Dendritic cell treated with granulocyte-macrophage colony-stimulating factor and Interleukin-4, amounts not matched to agents 40 ng/mL and 50 ng/mL, for 4 days (primary cell): ENCODE results near the gene CYP3A5.

Experiments
- H3K27ac Mint-ChIP-seq: one replicate; pipeline ENCODE4 v1.8.0; 2022; ENCODE audit warnings: mild to moderate bottlenecking, mixed read lengths
- H3K27me3 Mint-ChIP-seq: one replicate; pipeline ENCODE4 v1.8.0; 2022; ENCODE audit warnings: mild to moderate bottlenecking, mixed read lengths
- H3K36me3 Mint-ChIP-seq: one replicate; pipeline ENCODE4 v1.8.0; 2022; ENCODE audit warnings: low read depth, mixed read lengths
- H3K4me1 Mint-ChIP-seq: one replicate; pipeline ENCODE4 v1.8.0; 2022; ENCODE audit warnings: low read depth, mixed read lengths
- H3K4me3 Mint-ChIP-seq: one replicate; pipeline ENCODE4 v1.8.0; 2022; ENCODE audit warnings: mild to moderate bottlenecking, moderate library complexity, mixed read lengths
- H3K9me3 Mint-ChIP-seq: one replicate; pipeline ENCODE4 v1.8.0; 2022; ENCODE audit warnings: mixed read lengths
- intact Hi-C: fragments of 100-400 bp; cut with micrococcal nuclease; formaldehyde crosslinking; loops from one replicate; pipeline ENCODE4 v1.15.0; 2022

Gene CYP3A5

GRCh38 chr7:99623091-99623693 lies 56.6 kb downstream of the CYP3A5 start:
- intact Hi-C loops: no loop called here
- H3K4me3 Mint-ChIP-seq: no peak overlapping the region
- no peaks in the 10 kb centered on the region for H3K9me3 Mint-ChIP-seq
- H3K27ac Mint-ChIP-seq: no peak overlapping the region
- peaks cover 97% of the 10 kb centered on the region for H3K36me3 Mint-ChIP-seq
- H3K4me1 Mint-ChIP-seq: peaks cover 50% of the 10 kb centered on the region
- H3K27me3 Mint-ChIP-seq: no peaks in the 10 kb centered on the region

- no peak overlapping the region for H3K4me3 Mint-ChIP-seq
- H3K27ac Mint-ChIP-seq: no peak overlapping the region
- no peaks in the 10 kb centered on the region for H3K27me3 Mint-ChIP-seq
- peaks cover 94% of the 10 kb centered on the region for H3K36me3 Mint-ChIP-seq
- peaks cover 56% of the 10 kb centered on the region for H3K4me1 Mint-ChIP-seq
- H3K9me3 Mint-ChIP-seq: no peaks in the 10 kb centered on the region
- intact Hi-C loops: no loop called here
These were observed 57.2 kb downstream of the CYP3A5 start for GRCh38 chr7:99622596-99622995.

- Mint-ChIP-seq H3K27ac (peak overlapping the region; percentile 11), H3K9me3 (no peaks in the 10 kb centered on the region), H3K27me3 (no peaks in the 10 kb centered on the region), H3K4me3 (no peak overlapping the region), H3K36me3 (peaks cover 97% of the 10 kb centered on the region), H3K4me1 (peaks cover 64% of the 10 kb centered on the region)
- intact Hi-C loops: no loop called here
These were observed 58.5 kb downstream of the CYP3A5 start for GRCh38 chr7:99621271-99621670.

- Mint-ChIP-seq H3K27me3 (peaks cover 4% of the 10 kb centered on the region), H3K9me3 (no peaks in the 10 kb centered on the region), H3K4me1 (peaks cover 61% of the 10 kb centered on the region), H3K4me3 (no peak overlapping the region), H3K36me3 (peaks cover 81% of the 10 kb centered on the region), H3K27ac (no peak overlapping the region)
- intact Hi-C loops: loop anchor here (10.0 kb wide), 1 partner anchor 115 kb away; the partner anchor contains the start of genes ZKSCAN5 and ZNF394
These were observed 60.1 kb downstream of the CYP3A5 start for GRCh38 chr7:99619571-99620130.

- Mint-ChIP-seq H3K36me3 (peaks cover 72% of the 10 kb centered on the region), H3K4me1 (peaks cover 59% of the 10 kb centered on the region), H3K4me3 (no peak overlapping the region), H3K27ac (no peak overlapping the region), H3K9me3 (no peaks in the 10 kb centered on the region), H3K27me3 (peaks cover 5% of the 10 kb centered on the region)
- intact Hi-C loops: loop anchor here (10.0 kb wide), 1 partner anchor 114 kb away; the partner anchor contains the start of genes ZKSCAN5 and ZNF394
These were observed 61.1 kb downstream of the CYP3A5 start for GRCh38 chr7:99618726-99619125.

- Mint-ChIP-seq H3K27ac (peak overlapping the region; percentile 94), H3K4me1 (peaks cover 59% of the 10 kb centered on the region), H3K36me3 (peaks cover 57% of the 10 kb centered on the region), H3K27me3 (peaks cover 15% of the 10 kb centered on the region), H3K9me3 (no peaks in the 10 kb centered on the region), H3K4me3 (peak overlapping the region; percentile 92)
- intact Hi-C loops: loop anchor here (10.0 kb wide), 1 partner anchor 112 kb away; the partner anchor contains the start of genes ZKSCAN5 and ZNF394
These were observed 62.5 kb downstream of the CYP3A5 start for GRCh38 chr7:99617192-99617781.

- peak within 1 kb of the TSS; percentile 92 for H3K4me3 Mint-ChIP-seq
- intact Hi-C loops: loop anchor here (10.0 kb wide), 1 partner anchor 112 kb away; the partner anchor contains the start of genes ZKSCAN5 and ZNF394
- peak within 1 kb of the TSS; percentile 94 for H3K27ac Mint-ChIP-seq
- no peaks in the 10 kb centered on the region for H3K9me3 Mint-ChIP-seq
- peaks cover 50% of the 10 kb centered on the region for H3K36me3 Mint-ChIP-seq
- H3K4me1 Mint-ChIP-seq: peaks cover 54% of the 10 kb centered on the region
- H3K27me3 Mint-ChIP-seq: peaks cover 18% of the 10 kb centered on the region
These were observed 63.2 kb downstream of the CYP3A5 start, which contains the start of gene ZSCAN25 for GRCh38 chr7:99616359-99617191. Gene ZSCAN25 (plus strand): TSS chr7:99616946. CDS start chr7:99619607, 2,661 bp downstream.

GRCh38 chr7:99615989-99616358 lies 63.8 kb downstream of the CYP3A5 start:
- intact Hi-C loops: loop anchor here (10.0 kb wide), 1 partner anchor 111 kb away; the partner anchor contains the start of genes ZKSCAN5 and ZNF394
- Mint-ChIP-seq H3K27me3 (peaks cover 22% of the 10 kb centered on the region), H3K27ac (peak overlapping the region; percentile 94)

GRCh38 chr7:99614495-99614894 lies 65.3 kb downstream of the CYP3A5 start:
- Mint-ChIP-seq H3K27me3 (peaks cover 29% of the 10 kb centered on the region), H3K4me3 (no peak overlapping the region), H3K4me1 (peaks cover 34% of the 10 kb centered on the region), H3K27ac (no peak overlapping the region), H3K9me3 (no peaks in the 10 kb centered on the region), H3K36me3 (peaks cover 29% of the 10 kb centered on the region)
- intact Hi-C loops: loop anchor here (10.0 kb wide), 1 partner anchor 110 kb away; the partner anchor contains the start of genes ZKSCAN5 and ZNF394

More at GRCh38 chr7:99615989-99616358, 63.8 kb downstream of the CYP3A5 start:
- H3K36me3 Mint-ChIP-seq: peaks cover 44% of the 10 kb centered on the region
- peaks cover 48% of the 10 kb centered on the region for H3K4me1 Mint-ChIP-seq
- H3K4me3 Mint-ChIP-seq: peak overlapping the region; percentile 92
- no peaks in the 10 kb centered on the region for H3K9me3 Mint-ChIP-seq

GRCh38 chr7:99607548-99607947 lies 72.2 kb downstream of the CYP3A5 start:
- intact Hi-C loops: no loop called here
- no peak overlapping the region for H3K4me3 Mint-ChIP-seq
- no peaks in the 10 kb centered on the region for H3K36me3 Mint-ChIP-seq

GRCh38 chr7:99606531-99606930 lies 73.3 kb downstream of the CYP3A5 start:
- intact Hi-C loops: no loop called here
- Mint-ChIP-seq H3K27ac (no peak overlapping the region), H3K4me1 (peaks cover 4% of the 10 kb centered on the region), H3K27me3 (peaks cover 13% of the 10 kb centered on the region), H3K4me3 (no peak overlapping the region), H3K36me3 (no peaks in the 10 kb centered on the region), H3K9me3 (no peaks in the 10 kb centered on the region)

More at GRCh38 chr7:99607548-99607947, 72.2 kb downstream of the CYP3A5 start:
- no peak overlapping the region for H3K27ac Mint-ChIP-seq
- H3K9me3 Mint-ChIP-seq: no peaks in the 10 kb centered on the region
- H3K4me1 Mint-ChIP-seq: peaks cover 4% of the 10 kb centered on the region
- peaks cover 17% of the 10 kb centered on the region for H3K27me3 Mint-ChIP-seq

GRCh38 chr7:99605527-99605926 lies 74.3 kb downstream of the CYP3A5 start:
- no peaks in the 10 kb centered on the region for H3K36me3 Mint-ChIP-seq
- no peaks in the 10 kb centered on the region for H3K9me3 Mint-ChIP-seq

GRCh38 chr7:99601656-99602310 lies 78.0 kb downstream of the CYP3A5 start:
- intact Hi-C loops: no loop called here
- Mint-ChIP-seq H3K9me3 (no peaks in the 10 kb centered on the region), H3K4me3 (no peak overlapping the region), H3K36me3 (no peaks in the 10 kb centered on the region), H3K27ac (no peak overlapping the region), H3K4me1 (peaks cover 4% of the 10 kb centered on the region), H3K27me3 (no peaks in the 10 kb centered on the region)

More at GRCh38 chr7:99605527-99605926, 74.3 kb downstream of the CYP3A5 start:
- peaks cover 7% of the 10 kb centered on the region for H3K27me3 Mint-ChIP-seq
- H3K27ac Mint-ChIP-seq: no peak overlapping the region
- peaks cover 4% of the 10 kb centered on the region for H3K4me1 Mint-ChIP-seq
- H3K4me3 Mint-ChIP-seq: no peak overlapping the region
- intact Hi-C loops: no loop called here
